ENCODE results near the gene RAI1.

Gene RAI1

DNA sequence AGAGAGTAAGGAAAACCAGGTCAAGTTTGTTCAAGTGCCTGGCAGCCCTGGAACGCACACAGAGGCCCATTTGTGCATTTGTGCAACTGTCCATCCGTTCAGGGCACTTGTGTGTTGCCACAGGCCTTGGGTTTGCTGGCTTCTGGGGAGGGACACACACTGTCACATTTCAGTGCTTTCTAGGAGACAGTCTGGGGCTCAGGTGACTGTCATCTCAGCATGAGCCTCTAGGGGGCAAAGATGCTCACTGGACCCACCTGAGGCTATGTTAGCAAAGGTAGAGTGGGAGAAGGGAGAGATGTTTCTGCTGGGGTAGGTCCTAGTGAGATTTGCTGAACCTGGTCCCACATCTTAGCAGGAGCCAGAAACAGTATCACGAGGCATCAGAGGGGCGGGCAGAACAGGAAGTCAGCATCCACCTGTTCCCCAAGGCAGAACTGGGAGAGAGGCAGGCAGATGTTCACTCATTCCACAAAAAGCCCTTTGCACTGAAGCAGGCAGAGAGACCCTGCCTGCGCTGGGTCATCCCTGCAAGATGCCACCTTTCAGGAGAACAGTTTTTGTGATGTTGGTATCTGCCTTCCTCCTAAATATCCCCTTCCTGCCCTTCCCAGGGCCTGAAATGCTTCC, 48.5 kb downstream of the RAI1 start:
- no peak overlapping the region for H3K27ac ChIP-seq (ENCODE audit: low read depth, low read length)

DNA sequence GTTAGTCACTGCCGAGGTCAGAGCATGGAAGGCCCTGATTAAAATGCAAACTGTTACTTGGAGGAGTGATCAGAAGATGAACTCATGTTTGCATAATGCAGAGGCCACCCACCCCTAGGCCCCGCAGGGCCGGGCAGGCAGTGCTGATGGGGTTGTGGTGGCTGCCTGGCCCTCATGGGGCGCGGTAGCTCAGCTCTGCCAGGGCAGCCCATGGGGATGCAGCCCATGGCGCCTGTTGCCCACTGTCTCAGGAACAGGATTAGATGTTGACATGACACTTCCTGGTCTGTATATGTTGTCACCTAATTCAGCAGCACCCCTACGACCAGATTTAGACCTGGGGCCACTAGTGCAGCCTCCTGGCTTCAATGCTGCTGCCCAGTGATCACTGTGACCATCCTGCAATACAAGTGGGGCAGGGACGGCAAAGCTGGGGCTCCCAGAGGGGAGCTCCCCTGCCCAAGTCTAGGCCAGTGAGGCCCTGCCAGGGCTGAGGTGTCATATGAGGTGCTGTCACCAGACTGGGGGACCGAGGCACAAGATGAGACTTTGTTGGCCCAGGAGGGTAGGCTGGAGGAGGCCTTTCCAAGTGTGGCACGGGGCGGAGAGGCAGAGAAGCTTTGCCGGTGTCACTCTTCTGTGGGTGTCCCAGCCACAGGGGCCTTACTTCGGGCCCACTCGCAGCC, 49.1 kb downstream of the RAI1 start:
- H3K27ac ChIP-seq (ENCODE audit: low read depth, low read length): no peak overlapping the region
- H3K4me1 ChIP-seq (ENCODE audit: control insufficient read depth in 5 of 5, insufficient read depth in 5 of 5, low read length in 5 of 5): peaks cover 0 to 22% (median 11%) of the 10 kb centered on the region in 5 donors
- peaks cover 0 to 8% (median 3%) of the 10 kb centered on the region in 5 donors for H3K36me3 ChIP-seq (ENCODE audit: control insufficient read depth in 5 of 5, insufficient read depth in 5 of 5, low read length in 5 of 5)
- H3K27me3 ChIP-seq (ENCODE audit: control insufficient read depth in 5 of 5, insufficient read depth in 4 of 5, low read length in 5 of 5): no peaks in the 10 kb centered on the region
- no peak overlapping the region for H3K9ac ChIP-seq (ENCODE audit: low read length in 5 of 5)
- no peak overlapping the region for H3K4me3 ChIP-seq (ENCODE audit: low read depth in 1 of 5, low read length in 5 of 5)
- H3K9me3 ChIP-seq (ENCODE audit: control insufficient read depth in 5 of 5, low read length in 5 of 5): no peaks in the 10 kb centered on the region

More for the DNA sequence above, 48.5 kb downstream of the RAI1 start:
- Histone ChIP-seq H3K4me1 (ENCODE audit: control insufficient read depth in 5 of 5, insufficient read depth in 5 of 5, low read length in 5 of 5) (peaks cover 0 to 26% (median 16%) of the 10 kb centered on the region in 5 donors), H3K9ac (ENCODE audit: low read length in 5 of 5) (no peak overlapping the region), H3K27me3 (ENCODE audit: control insufficient read depth in 5 of 5, insufficient read depth in 4 of 5, low read length in 5 of 5) (no peaks in the 10 kb centered on the region), H3K9me3 (ENCODE audit: control insufficient read depth in 5 of 5, low read length in 5 of 5) (no peaks in the 10 kb centered on the region), H3K36me3 (ENCODE audit: control insufficient read depth in 5 of 5, insufficient read depth in 5 of 5, low read length in 5 of 5) (peaks cover 0 to 8% (median 3%) of the 10 kb centered on the region in 5 donors), H3K4me3 (ENCODE audit: low read depth in 1 of 5, low read length in 5 of 5) (no peak overlapping the region)

DNA sequence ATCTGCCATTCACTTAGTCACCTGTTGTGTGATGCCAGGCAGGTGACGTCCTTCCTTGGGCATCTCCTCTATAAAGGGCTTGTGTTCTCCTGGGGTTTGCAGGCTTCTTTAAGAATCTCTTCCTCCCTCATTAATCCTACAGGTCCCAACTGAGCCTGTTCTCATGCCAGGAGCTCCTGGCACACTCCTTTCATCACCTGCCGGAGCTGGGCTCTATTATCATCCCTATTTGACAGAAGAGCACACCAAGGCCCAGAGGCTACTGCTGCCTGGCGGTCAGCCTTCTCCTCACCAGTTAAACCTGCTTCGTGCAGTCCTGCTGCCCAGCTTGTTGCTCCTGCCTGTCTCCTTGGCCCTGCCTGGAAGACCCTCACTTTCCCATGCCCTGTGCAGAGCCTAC, 51.2 kb downstream of the RAI1 start:
- Histone ChIP-seq H3K4me1 (ENCODE audit: control insufficient read depth in 5 of 5, insufficient read depth in 5 of 5, low read length in 5 of 5) (peaks cover 0 to 12% (median 0%) of the 10 kb centered on the region in 5 donors), H3K4me3 (ENCODE audit: low read depth in 1 of 5, low read length in 5 of 5) (no peak overlapping the region), H3K9ac (ENCODE audit: low read length in 5 of 5) (no peak overlapping the region), H3K27me3 (ENCODE audit: control insufficient read depth in 5 of 5, insufficient read depth in 4 of 5, low read length in 5 of 5) (no peaks in the 10 kb centered on the region), H3K9me3 (ENCODE audit: control insufficient read depth in 5 of 5, low read length in 5 of 5) (no peaks in the 10 kb centered on the region), H3K27ac (ENCODE audit: low read depth, low read length) (no peak overlapping the region), H3K36me3 (ENCODE audit: control insufficient read depth in 5 of 5, insufficient read depth in 5 of 5, low read length in 5 of 5) (peaks cover 0 to 8% (median 3%) of the 10 kb centered on the region in 5 donors)

DNA sequence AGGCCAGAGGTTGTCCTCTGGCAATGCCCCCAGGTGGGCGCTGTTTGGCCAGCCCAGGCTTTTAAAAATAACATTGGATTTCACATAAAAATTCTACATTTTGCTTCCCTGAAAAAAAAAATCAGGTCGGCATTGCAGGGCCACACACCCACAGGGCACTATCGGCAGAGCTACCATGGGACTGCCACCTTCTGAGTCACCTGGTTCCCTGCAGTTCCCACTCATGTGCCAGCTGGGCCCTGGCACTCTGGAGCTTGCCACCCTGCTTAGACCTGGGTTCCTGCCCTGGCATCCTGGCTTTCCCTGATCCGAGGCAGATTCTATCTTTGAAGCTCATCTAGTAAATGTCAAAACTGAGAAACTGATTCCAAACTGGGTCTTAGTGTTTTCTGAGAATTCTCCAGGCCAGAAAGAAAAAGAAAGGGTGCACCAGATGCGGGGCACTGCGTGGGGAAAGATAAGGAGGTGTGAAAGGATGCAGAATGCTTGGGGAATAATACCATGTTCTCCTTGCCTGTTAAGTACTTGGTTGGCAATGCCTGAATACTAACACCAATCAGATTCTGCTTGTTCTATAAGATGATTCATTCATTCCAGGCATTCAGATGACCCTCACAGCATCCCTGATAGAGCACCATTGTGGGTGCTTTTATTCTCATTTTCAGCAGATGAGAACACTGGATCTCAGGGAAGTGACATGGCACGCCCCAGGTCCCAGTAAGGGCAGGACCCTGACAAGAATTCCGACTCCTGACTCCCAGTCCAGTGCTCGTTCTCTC, 51.8 kb downstream of the RAI1 start:
- Histone ChIP-seq H3K27me3 (ENCODE audit: control insufficient read depth in 5 of 5, insufficient read depth in 4 of 5, low read length in 5 of 5) (no peaks in the 10 kb centered on the region), H3K4me1 (ENCODE audit: control insufficient read depth in 5 of 5, insufficient read depth in 5 of 5, low read length in 5 of 5) (peaks cover 0 to 12% (median 4%) of the 10 kb centered on the region in 5 donors), H3K9ac (ENCODE audit: low read length in 5 of 5) (no peak overlapping the region), H3K36me3 (ENCODE audit: control insufficient read depth in 5 of 5, insufficient read depth in 5 of 5, low read length in 5 of 5) (peaks cover 0 to 8% (median 3%) of the 10 kb centered on the region in 5 donors), H3K27ac (ENCODE audit: low read depth, low read length) (no peak overlapping the region), H3K9me3 (ENCODE audit: control insufficient read depth in 5 of 5, low read length in 5 of 5) (no peaks in the 10 kb centered on the region), H3K4me3 (ENCODE audit: low read depth in 1 of 5, low read length in 5 of 5) (no peak overlapping the region)

DNA sequence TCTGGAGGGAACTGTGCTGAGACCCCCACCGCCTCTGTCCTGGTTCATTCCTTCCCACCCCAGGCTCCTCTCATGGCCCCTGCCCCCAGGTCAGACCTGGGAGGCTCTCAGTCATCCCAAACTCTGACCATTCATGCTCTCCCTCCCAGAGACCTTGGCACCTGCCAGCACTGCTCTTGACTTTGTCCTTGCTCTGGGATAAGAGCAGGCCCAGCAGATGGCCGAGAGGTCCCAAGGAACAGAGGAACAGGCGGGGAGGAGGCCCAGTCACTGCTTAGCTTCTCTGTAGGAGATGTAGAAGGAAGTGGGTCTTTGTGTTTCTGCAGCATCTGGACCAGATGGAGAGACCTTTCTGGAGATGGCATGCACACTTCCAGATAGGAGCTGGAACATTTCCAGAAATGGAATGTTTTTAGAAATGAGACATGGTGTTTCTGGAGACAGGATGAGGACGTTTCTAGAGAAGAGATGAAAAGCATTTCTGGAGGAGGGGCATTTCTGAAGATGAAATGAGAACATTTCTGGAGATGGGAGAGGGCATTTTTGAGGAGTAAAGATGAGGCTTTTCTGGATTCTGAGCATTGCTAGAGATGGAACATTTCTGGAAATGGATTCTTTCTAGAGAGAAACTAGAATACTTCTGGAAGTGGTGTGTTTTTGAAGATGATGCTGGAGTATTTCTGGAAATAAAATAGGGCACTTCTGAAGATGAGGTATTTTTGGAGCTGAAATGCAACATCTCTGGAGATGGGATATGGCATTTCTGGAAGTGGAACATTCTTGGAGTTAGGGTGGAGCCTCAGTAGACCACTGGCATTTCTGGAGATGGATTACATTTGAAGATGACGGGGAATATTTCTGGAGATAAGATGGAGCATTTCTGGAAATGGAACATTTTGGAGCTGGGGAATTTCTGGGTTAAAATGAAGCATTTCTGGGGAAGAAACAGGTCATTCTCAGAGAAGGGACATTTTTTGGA, 55.2 kb downstream of the RAI1 start:
- no peak overlapping the region for H3K9ac ChIP-seq (ENCODE audit: low read length in 5 of 5)
- no peaks in the 10 kb centered on the region for H3K9me3 ChIP-seq (ENCODE audit: control insufficient read depth in 5 of 5, low read length in 5 of 5)
- H3K27ac ChIP-seq (ENCODE audit: low read depth, low read length): no peak overlapping the region
- peaks cover 0 to 8% (median 3%) of the 10 kb centered on the region in 5 donors for H3K36me3 ChIP-seq (ENCODE audit: control insufficient read depth in 5 of 5, insufficient read depth in 5 of 5, low read length in 5 of 5)
- H3K27me3 ChIP-seq (ENCODE audit: control insufficient read depth in 5 of 5, insufficient read depth in 4 of 5, low read length in 5 of 5): no peaks in the 10 kb centered on the region
- H3K4me1 ChIP-seq (ENCODE audit: control insufficient read depth in 5 of 5, insufficient read depth in 5 of 5, low read length in 5 of 5): peaks cover 0 to 30% (median 24%) of the 10 kb centered on the region in 5 donors
- no peak overlapping the region for H3K4me3 ChIP-seq (ENCODE audit: low read depth in 1 of 5, low read length in 5 of 5)

DNA sequence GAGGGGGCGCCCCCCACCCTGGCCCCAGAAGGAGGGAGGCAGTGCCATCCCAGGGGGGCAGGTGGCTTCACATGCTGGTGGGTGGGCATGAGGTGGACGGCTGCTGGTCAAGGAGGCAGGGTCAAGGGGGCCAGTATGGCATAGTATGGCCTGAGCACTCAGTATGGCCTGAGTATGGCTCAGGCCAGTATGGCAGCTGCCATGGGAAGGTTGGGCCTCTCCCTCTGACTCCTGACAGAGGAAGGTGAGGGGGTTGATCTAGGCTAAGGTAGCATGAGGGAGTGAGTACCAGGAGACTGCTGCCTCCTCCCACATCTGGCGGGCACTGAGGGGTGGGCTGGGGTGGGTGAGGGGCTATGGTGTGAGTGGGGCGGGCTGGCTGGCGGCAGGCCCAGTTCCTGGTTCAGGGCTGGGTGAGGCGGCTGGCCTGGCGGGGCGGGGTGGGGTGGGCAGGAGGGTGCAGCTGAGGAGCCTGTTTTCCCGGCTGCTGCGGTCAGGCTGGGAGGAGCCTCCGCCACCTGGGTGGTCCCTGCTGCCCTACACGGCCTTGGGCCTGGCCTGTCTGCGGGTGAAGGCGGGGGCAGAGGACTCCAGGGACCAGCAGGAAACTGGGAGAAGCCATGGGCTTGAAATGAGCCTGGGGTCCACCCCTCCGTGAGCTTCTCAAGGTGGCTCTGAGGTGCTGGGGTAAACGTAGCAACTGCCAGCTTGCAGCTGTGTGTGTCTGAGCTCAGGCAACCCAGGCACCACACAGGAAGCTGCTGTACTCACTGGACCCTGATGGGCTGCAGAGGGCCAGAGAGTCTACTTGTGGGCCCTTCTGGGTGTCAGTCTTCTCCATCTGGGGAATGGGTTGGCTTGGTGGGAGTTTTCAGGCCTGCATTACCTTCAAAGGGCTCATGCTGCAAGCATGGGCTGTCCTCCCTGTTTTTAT, 57.0 kb downstream of the RAI1 start:
- Histone ChIP-seq H3K9me3 (ENCODE audit: control insufficient read depth in 5 of 5, low read length in 5 of 5) (no peaks in the 10 kb centered on the region), H3K9ac (ENCODE audit: low read length in 5 of 5) (peak overlapping the region in 1 of 5 donors; percentile 48), H3K4me3 (ENCODE audit: low read depth in 1 of 5, low read length in 5 of 5) (no peak overlapping the region), H3K27ac (ENCODE audit: low read depth, low read length) (no peak overlapping the region), H3K27me3 (ENCODE audit: control insufficient read depth in 5 of 5, insufficient read depth in 4 of 5, low read length in 5 of 5) (no peaks in the 10 kb centered on the region), H3K4me1 (ENCODE audit: control insufficient read depth in 5 of 5, insufficient read depth in 5 of 5, low read length in 5 of 5) (peaks cover 0 to 41% (median 31%) of the 10 kb centered on the region in 5 donors), H3K36me3 (ENCODE audit: control insufficient read depth in 5 of 5, insufficient read depth in 5 of 5, low read length in 5 of 5) (no peaks in the 10 kb centered on the region)

DNA sequence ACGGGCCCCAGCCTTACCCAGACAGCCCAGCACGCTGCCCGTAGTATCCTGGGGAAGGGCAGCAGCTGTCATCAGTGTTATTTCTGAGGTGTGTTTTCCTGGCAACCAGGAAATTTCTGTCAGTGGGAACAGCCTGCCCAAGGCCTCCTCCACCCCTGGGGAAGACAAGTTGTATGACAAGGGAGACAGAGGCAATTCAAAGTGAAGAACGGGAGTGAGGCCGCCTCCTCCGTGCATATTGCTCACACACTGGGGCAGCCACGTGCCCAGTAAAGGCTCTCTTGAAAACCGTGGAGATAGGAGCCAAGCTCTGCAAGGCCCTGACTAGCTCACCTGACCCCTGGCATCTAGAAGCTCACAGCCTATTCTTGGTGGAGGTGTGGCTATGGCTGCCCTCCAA, 57.6 kb downstream of the RAI1 start:
- no peak overlapping the region for H3K4me3 ChIP-seq (ENCODE audit: low read depth in 1 of 5, low read length in 5 of 5)
- H3K36me3 ChIP-seq (ENCODE audit: control insufficient read depth in 5 of 5, insufficient read depth in 5 of 5, low read length in 5 of 5): no peaks in the 10 kb centered on the region
- H3K27me3 ChIP-seq (ENCODE audit: control insufficient read depth in 5 of 5, insufficient read depth in 4 of 5, low read length in 5 of 5): no peaks in the 10 kb centered on the region
- H3K4me1 ChIP-seq (ENCODE audit: control insufficient read depth in 5 of 5, insufficient read depth in 5 of 5, low read length in 5 of 5): peaks cover 0 to 41% (median 31%) of the 10 kb centered on the region in 5 donors
- no peak overlapping the region for H3K27ac ChIP-seq (ENCODE audit: low read depth, low read length)
- H3K9ac ChIP-seq (ENCODE audit: low read length in 5 of 5): peak overlapping the region in 1 of 5 donors; percentile 48
- no peaks in the 10 kb centered on the region for H3K9me3 ChIP-seq (ENCODE audit: control insufficient read depth in 5 of 5, low read length in 5 of 5)

DNA sequence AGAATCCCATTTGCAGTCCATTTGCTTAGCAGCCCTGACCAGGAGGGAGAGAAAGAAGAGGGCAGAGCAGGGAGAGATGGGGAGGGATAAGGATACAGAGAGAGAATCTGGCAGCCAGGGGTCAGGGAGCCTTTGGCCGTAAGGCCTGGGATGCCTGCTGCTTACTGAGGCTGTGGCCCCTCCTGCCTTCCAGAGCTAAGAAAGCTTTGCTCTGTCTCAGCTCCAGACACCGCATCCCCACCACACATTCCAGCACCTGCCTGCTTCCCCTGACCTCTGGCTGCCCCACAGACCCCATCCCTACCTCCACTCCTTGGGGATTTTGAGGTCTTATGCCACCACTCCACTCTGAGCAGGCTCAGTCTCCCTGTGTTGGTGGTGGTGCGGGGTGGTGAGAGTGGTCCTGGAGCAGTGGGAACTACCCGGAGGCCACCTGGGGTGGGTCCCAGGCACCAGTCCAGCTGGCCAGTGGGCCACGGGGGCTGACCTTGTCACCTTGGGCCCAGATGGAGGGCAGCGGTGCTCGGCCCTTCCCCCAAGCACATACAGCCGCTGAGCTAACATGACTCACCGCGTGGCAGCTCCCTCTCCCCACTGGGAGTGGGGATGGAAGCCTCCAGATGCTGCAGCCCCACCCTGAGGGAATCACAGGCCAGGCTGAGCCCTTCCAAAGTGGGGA, 58.3 kb downstream of the RAI1 start:
- no peak overlapping the region for H3K9ac ChIP-seq (ENCODE audit: low read length in 5 of 5)
- peaks cover 0 to 41% (median 31%) of the 10 kb centered on the region in 5 donors for H3K4me1 ChIP-seq (ENCODE audit: control insufficient read depth in 5 of 5, insufficient read depth in 5 of 5, low read length in 5 of 5)
- no peak overlapping the region for H3K4me3 ChIP-seq (ENCODE audit: low read depth in 1 of 5, low read length in 5 of 5)
- H3K27ac ChIP-seq (ENCODE audit: low read depth, low read length): no peak overlapping the region
- H3K36me3 ChIP-seq (ENCODE audit: control insufficient read depth in 5 of 5, insufficient read depth in 5 of 5, low read length in 5 of 5): no peaks in the 10 kb centered on the region
- H3K9me3 ChIP-seq (ENCODE audit: control insufficient read depth in 5 of 5, low read length in 5 of 5): no peaks in the 10 kb centered on the region
- H3K27me3 ChIP-seq (ENCODE audit: control insufficient read depth in 5 of 5, insufficient read depth in 4 of 5, low read length in 5 of 5): no peaks in the 10 kb centered on the region

Measured in subcutaneous abdominal adipose tissue (tissue), 5 donors.